ENCODE data around the gene IFNA1.

DNA sequence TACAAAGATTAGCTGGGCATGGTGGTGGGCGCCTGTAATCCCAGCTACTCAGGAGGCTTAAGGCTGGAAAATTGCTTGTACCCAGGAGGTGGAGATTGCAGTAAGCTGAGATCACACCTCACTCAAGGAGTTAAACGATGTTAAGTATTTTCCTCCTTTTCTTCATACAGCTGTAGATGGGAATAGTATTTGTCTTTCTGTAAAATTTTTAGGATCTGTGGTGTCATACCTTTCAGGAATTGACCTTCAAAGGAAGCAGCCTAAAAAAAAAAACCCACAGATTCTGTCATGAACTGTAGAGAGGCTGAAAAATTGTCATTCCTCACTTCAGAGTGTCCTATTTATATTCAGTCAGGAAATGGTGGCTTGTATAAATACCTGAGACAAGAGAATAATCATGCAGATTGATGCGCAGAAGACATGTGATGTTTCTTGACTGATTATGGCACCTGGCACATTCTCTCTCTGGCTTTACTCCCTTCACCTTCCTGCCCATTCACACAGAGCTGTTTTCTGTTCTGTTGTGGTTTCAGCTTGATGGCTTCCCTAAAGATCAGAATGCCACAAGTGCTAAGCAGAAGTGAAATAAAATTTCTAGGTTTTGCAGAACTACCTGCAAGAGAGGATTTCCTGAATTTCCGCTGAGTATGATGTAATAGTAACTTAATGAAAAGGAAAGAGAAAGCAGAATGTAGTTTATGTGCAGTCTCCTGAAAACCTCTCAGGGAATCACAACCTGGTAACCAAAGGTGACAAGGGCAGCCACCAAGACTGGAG lies 3.8 kb downstream of the IFNA1 start:
- TF ChIP-seq ZNF155 (tag by site-specific recombination; IDR thresholded peaks at IDR 0.05) (no peak), ZNF629 (tag by site-specific recombination; IDR thresholded peaks at IDR 0.05) (no peak), TRIM28 (IDR thresholded peaks at IDR 0.05; ENCODE audit: borderline replicate concordance, low read length) (no peak), ZNF433 (tag by site-specific recombination; IDR thresholded peaks at IDR 0.05; ENCODE audit: low read depth) (no peak), CTCF (tag by site-specific recombination; IDR thresholded peaks at IDR 0.05) (no peak), MEIS1 (CRISPR knock-in tag; IDR thresholded peaks at IDR 0.05; ENCODE audit: borderline replicate concordance) (no peak), ZNF146 (tag by site-specific recombination; IDR thresholded peaks at IDR 0.05) (no peak), ZNF670 (tag by site-specific recombination; IDR thresholded peaks at IDR 0.05; ENCODE audit: low read depth) (no peak), ZNF639 (tag by site-specific recombination; IDR thresholded peaks at IDR 0.05) (no peak), ZNF391 (tag by site-specific recombination; IDR thresholded peaks at IDR 0.05; ENCODE audit: borderline replicate concordance, low read depth) (no peak)
- TF ChIP-seq, protein P1, sequence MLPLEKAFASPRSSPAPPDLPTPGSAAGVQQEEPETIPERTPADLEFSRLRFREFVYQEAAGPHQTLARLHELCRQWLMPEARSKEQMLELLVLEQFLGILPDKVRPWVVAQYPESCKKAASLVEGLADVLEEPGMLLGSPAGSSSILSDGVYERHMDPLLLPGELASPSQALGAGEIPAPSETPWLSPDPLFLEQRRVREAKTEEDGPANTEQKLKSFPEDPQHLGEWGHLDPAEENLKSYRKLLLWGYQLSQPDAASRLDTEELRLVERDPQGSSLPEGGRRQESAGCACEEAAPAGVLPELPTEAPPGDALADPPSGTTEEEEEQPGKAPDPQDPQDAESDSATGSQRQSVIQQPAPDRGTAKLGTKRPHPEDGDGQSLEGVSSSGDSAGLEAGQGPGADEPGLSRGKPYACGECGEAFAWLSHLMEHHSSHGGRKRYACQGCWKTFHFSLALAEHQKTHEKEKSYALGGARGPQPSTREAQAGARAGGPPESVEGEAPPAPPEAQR (tag by site-specific recombination; IDR thresholded peaks at IDR 0.05): no peak
- TF ChIP-seq, protein P2, sequence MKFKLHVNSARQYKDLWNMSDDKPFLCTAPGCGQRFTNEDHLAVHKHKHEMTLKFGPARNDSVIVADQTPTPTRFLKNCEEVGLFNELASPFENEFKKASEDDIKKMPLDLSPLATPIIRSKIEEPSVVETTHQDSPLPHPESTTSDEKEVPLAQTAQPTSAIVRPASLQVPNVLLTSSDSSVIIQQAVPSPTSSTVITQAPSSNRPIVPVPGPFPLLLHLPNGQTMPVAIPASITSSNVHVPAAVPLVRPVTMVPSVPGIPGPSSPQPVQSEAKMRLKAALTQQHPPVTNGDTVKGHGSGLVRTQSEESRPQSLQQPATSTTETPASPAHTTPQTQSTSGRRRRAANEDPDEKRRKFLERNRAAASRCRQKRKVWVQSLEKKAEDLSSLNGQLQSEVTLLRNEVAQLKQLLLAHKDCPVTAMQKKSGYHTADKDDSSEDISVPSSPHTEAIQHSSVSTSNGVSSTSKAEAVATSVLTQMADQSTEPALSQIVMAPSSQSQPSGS (tag by site-specific recombination; IDR thresholded peaks at IDR 0.05; ENCODE audit: low read depth): no peak

Measured in HEK293 (cell line).